Measurements from ENCODE around the gene MAP3K4.

DNA sequence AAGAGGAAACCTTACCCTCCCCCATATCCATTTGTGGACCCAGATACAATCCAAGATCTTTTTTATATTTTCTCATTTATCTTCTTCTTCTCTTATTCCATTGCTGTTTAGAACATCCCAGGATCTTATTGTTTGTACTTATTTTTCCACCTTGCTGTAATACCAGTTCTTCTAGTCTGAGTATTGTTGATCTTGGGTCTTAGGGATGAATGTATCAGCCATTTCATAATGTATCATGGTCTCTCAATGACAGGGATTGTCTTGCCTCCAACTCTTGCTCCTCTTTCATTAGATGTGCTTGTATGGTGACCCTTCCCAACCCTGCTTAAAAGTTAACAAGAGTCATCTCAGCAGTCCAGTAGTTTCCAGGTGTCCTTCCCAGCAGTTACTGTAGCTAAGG, 63.3 kb downstream of the MAP3K4 start:
- TF ChIP-seq EP300 (IDR thresholded peaks at IDR 0.05) (no peak), POLR2A (IDR thresholded peaks at IDR 0.05) (no peak)
- TF ChIP-seq, protein P1, sequence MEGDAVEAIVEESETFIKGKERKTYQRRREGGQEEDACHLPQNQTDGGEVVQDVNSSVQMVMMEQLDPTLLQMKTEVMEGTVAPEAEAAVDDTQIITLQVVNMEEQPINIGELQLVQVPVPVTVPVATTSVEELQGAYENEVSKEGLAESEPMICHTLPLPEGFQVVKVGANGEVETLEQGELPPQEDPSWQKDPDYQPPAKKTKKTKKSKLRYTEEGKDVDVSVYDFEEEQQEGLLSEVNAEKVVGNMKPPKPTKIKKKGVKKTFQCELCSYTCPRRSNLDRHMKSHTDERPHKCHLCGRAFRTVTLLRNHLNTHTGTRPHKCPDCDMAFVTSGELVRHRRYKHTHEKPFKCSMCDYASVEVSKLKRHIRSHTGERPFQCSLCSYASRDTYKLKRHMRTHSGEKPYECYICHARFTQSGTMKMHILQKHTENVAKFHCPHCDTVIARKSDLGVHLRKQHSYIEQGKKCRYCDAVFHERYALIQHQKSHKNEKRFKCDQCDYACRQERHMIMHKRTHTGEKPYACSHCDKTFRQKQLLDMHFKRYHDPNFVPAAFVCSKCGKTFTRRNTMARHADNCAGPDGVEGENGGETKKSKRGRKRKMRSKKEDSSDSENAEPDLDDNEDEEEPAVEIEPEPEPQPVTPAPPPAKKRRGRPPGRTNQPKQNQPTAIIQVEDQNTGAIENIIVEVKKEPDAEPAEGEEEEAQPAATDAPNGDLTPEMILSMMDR (IDR thresholded peaks at IDR 0.05) = no peak

Data from ovary (tissue), 3 donors.